ENCODE data around the gene ENTPD1.

The ENTPD1 gene

GRCh38 chr10:95755511-95756004 is 405 bp upstream of the ENTPD1 start:
- Histone ChIP-seq H3K4me1 (ENCODE audit: insufficient read depth, low read length) (no peaks in the 10 kb centered on the region), H3K27ac (ENCODE audit: low read length) (no peak overlapping the region), H4K20me1 (ENCODE audit: insufficient read depth, low read length) (no peaks in the 10 kb centered on the region), H3K36me3 (ENCODE audit: insufficient read depth, low read length) (no peaks in the 10 kb centered on the region), H3K9me3 (ENCODE audit: insufficient read depth, low read length, severe bottlenecking) (no peaks in the 10 kb centered on the region), H3K27me3 (ENCODE audit: insufficient read depth, low read length, poor library complexity) (peaks cover 7% of the 10 kb centered on the region), H2AFZ (ENCODE audit: low read depth, low read length) (no peak overlapping the region), H3K4me3 (ENCODE audit: low read depth in 1 of 2, low read length in 2 of 2) (no peak overlapping the region), H3K79me2 (ENCODE audit: insufficient read depth, low read length) (no peaks in the 10 kb centered on the region), H3K9ac (ENCODE audit: low read depth, low read length) (no peak overlapping the region), H3K4me2 (ENCODE audit: insufficient read depth, low read length) (no peak overlapping the region)
- no peak for TF ChIP-seq EZH2 (IDR thresholded peaks at IDR 0.05; ENCODE audit: borderline replicate concordance, low read depth, low read length, severe bottlenecking)
- TF ChIP-seq, protein P1, sequence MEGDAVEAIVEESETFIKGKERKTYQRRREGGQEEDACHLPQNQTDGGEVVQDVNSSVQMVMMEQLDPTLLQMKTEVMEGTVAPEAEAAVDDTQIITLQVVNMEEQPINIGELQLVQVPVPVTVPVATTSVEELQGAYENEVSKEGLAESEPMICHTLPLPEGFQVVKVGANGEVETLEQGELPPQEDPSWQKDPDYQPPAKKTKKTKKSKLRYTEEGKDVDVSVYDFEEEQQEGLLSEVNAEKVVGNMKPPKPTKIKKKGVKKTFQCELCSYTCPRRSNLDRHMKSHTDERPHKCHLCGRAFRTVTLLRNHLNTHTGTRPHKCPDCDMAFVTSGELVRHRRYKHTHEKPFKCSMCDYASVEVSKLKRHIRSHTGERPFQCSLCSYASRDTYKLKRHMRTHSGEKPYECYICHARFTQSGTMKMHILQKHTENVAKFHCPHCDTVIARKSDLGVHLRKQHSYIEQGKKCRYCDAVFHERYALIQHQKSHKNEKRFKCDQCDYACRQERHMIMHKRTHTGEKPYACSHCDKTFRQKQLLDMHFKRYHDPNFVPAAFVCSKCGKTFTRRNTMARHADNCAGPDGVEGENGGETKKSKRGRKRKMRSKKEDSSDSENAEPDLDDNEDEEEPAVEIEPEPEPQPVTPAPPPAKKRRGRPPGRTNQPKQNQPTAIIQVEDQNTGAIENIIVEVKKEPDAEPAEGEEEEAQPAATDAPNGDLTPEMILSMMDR (IDR thresholded peaks at IDR 0.05; ENCODE audit: borderline replicate concordance, extremely low read depth, low read length, poor library complexity, severe bottlenecking): no peak
- DNase-seq (no peak), ATAC-seq (ENCODE audit: insufficient read depth, low read depth) (no peak)

- Histone ChIP-seq H3K36me3 (ENCODE audit: insufficient read depth, low read length) (no peaks in the 10 kb centered on the region), H3K27ac (ENCODE audit: low read length) (no peak overlapping the region), H3K27me3 (ENCODE audit: insufficient read depth, low read length, poor library complexity) (peaks cover 11% of the 10 kb centered on the region), H4K20me1 (ENCODE audit: insufficient read depth, low read length) (no peaks in the 10 kb centered on the region), H2AFZ (ENCODE audit: low read depth, low read length) (no peak overlapping the region), H3K9ac (ENCODE audit: low read depth, low read length) (no peak overlapping the region), H3K4me3 (ENCODE audit: low read depth in 1 of 2, low read length in 2 of 2) (no peak overlapping the region), H3K79me2 (ENCODE audit: insufficient read depth, low read length) (no peaks in the 10 kb centered on the region), H3K4me1 (ENCODE audit: insufficient read depth, low read length) (no peaks in the 10 kb centered on the region), H3K9me3 (ENCODE audit: insufficient read depth, low read length, severe bottlenecking) (no peaks in the 10 kb centered on the region), H3K4me2 (ENCODE audit: insufficient read depth, low read length) (no peak overlapping the region)
- no peak for ATAC-seq (ENCODE audit: insufficient read depth, low read depth)
- no peak for DNase-seq
- TF ChIP-seq, protein P1 (IDR thresholded peaks at IDR 0.05; ENCODE audit: borderline replicate concordance, extremely low read depth, low read length, poor library complexity, severe bottlenecking): no peak
- no peak for TF ChIP-seq EZH2 (IDR thresholded peaks at IDR 0.05; ENCODE audit: borderline replicate concordance, low read depth, low read length, severe bottlenecking)
These were observed 1.1 kb downstream of the ENTPD1 start for GRCh38 chr10:95756809-95757684.

GRCh38 chr10:95758351-95759025 is 2.5 kb downstream of the ENTPD1 start:
- Histone ChIP-seq H3K27ac (ENCODE audit: low read length) (no peak overlapping the region), H2AFZ (ENCODE audit: low read depth, low read length) (no peak overlapping the region)

More at GRCh38 chr10:95758351-95759025, 2.5 kb downstream of the ENTPD1 start:
- Histone ChIP-seq H4K20me1 (ENCODE audit: insufficient read depth, low read length) (no peaks in the 10 kb centered on the region), H3K79me2 (ENCODE audit: insufficient read depth, low read length) (no peaks in the 10 kb centered on the region), H3K9ac (ENCODE audit: low read depth, low read length) (no peak overlapping the region), H3K9me3 (ENCODE audit: insufficient read depth, low read length, severe bottlenecking) (no peaks in the 10 kb centered on the region), H3K4me1 (ENCODE audit: insufficient read depth, low read length) (no peaks in the 10 kb centered on the region), H3K4me2 (ENCODE audit: insufficient read depth, low read length) (no peak overlapping the region), H3K27me3 (ENCODE audit: insufficient read depth, low read length, poor library complexity) (peaks cover 11% of the 10 kb centered on the region), H3K4me3 (ENCODE audit: low read depth in 1 of 2, low read length in 2 of 2) (no peak overlapping the region), H3K36me3 (ENCODE audit: insufficient read depth, low read length) (no peaks in the 10 kb centered on the region)
- DNase-seq (no peak), ATAC-seq (ENCODE audit: insufficient read depth, low read depth) (no peak)
- TF ChIP-seq EZH2 (IDR thresholded peaks at IDR 0.05; ENCODE audit: borderline replicate concordance, low read depth, low read length, severe bottlenecking): no peak
- TF ChIP-seq, protein P1 (IDR thresholded peaks at IDR 0.05; ENCODE audit: borderline replicate concordance, extremely low read depth, low read length, poor library complexity, severe bottlenecking): no peak
